ENCODE data around the gene VMP1. TPM values are rescaled to one million over a fixed set of nuclear protein-coding genes. Genes with fewer than 3 reads are reported as not detected.
"Not testable (repeated sequence)": the region's sequence is repeated elsewhere in the genome, so short reads cannot be mapped to it uniquely, and the experiment has no call there.

Gene VMP1
- total and polyA plus RNA-seq, 4 donors: 46.4 to 118 (median 71.6) TPM

DNA sequence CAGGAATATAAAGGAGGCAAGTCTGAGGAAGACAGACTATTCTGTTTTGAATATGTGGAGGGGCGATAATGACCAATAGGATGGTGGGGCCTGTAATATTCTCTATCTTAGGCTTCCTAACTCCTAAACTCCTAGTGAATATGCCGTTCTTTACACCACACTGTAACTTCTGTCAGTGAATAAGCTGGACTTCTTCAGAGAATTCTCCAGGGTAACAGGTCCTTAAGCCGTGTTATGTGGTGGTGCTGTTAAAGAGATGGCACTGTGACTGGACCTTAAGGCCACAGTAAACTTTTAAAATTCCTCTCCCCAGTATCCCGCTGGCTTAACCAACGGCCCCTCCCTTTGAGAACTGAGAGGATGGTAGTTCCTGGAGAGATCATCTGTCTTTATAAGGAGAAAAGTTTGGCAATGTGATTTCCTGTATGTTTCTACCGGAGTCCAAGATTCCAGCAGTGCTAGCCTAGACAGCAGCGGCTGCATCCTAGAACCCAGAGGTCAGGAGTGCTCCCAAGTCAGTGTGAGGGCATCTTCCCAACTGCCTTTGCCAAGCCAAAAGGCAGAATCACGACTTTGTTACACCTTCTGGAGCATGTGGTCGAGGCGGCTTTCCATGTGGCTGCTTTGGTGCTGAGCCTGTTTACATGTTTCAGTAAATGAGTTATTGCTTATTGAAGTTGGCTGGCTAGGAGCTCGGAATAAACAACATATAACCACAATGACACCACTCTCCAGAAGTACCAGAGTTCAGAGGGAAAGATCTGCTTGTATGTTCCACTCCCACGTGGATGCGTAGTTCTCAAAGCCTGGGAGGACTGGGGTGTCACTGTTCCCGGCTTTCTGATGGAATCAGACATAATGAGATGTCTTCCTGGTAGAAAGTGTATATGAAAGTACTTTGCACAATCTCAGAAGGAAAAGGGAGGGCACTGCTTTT lies 144.3 kb downstream of the VMP1 start:
- H3K27ac ChIP-seq (ENCODE audit: low read depth in 1 of 2, low read length in 2 of 2): peak overlapping the region in 1 of 2 donors; percentile 48
- H3K27me3 ChIP-seq (ENCODE audit: control insufficient read depth in 4 of 4, insufficient read depth in 4 of 4, low read length in 3 of 4): no peaks in the 10 kb centered on the region
- no peak overlapping the region for H3K4me3 ChIP-seq (ENCODE audit: low read depth in 1 of 3, low read length in 3 of 3)
- no peaks in the 10 kb centered on the region for H3K9me3 ChIP-seq (ENCODE audit: control insufficient read depth in 4 of 4, low read length in 3 of 4)
- TF ChIP-seq NR2F2 (IDR thresholded peaks at IDR 0.05) (peak; percentile 89), RXRA (IDR thresholded peaks at IDR 0.05) (peak in 1 of 2 donors; percentile 46), TAF1 (conservative IDR thresholded peaks at IDR 0.05) (no peak), EGR1 (IDR thresholded peaks at IDR 0.05; ENCODE audit: low read depth in 2 of 2) (peak in 1 of 2 donors; percentile 11), FOXA1 (IDR thresholded peaks at IDR 0.05) (no peak)
- TF ChIP-seq, protein P1, sequence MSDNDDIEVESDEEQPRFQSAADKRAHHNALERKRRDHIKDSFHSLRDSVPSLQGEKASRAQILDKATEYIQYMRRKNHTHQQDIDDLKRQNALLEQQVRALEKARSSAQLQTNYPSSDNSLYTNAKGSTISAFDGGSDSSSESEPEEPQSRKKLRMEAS (IDR thresholded peaks at IDR 0.05): no peak
- TF ChIP-seq, protein P2, sequence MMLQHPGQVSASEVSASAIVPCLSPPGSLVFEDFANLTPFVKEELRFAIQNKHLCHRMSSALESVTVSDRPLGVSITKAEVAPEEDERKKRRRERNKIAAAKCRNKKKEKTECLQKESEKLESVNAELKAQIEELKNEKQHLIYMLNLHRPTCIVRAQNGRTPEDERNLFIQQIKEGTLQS (IDR thresholded peaks at IDR 0.05): no peak
- 76% methylated on average over 14 of the region's 14 CpGs for WGBS
- DNase-seq (ENCODE audit: low spot score): no peak
- H3K9ac ChIP-seq (ENCODE audit: low read depth in 1 of 2, low read length in 2 of 2): no peak overlapping the region
- H3K36me3 ChIP-seq (ENCODE audit: control insufficient read depth in 4 of 4, insufficient read depth in 3 of 4, low read depth in 1 of 4, low read length in 3 of 4): no peaks in the 10 kb centered on the region
- H3K4me1 ChIP-seq (ENCODE audit: control insufficient read depth in 4 of 4, insufficient read depth in 4 of 4, low read length in 3 of 4): peaks cover 8 to 19% (median 16%) of the 10 kb centered on the region in 4 donors

DNA sequence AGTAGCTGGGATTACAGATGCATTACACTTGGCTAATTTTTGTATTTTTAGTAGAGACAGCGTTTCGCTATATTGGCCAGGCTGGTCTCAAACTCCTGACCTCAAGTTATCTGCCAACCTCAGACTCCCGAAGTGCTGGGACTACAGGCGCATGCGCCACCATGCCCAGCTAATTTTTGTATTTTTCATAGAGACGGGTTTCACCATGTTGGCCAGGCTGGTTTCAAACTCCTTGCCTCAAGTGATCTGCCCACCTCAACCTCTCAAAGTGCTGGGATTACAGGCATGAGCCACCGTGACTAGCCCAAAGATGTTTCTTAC lies 145.4 kb downstream of the VMP1 start:
- H3K27me3 ChIP-seq (ENCODE audit: control insufficient read depth in 4 of 4, insufficient read depth in 4 of 4, low read length in 3 of 4); H3K27ac ChIP-seq (ENCODE audit: low read depth in 1 of 2, low read length in 2 of 2); H3K9ac ChIP-seq (ENCODE audit: low read depth in 1 of 2, low read length in 2 of 2); H3K36me3 ChIP-seq (ENCODE audit: control insufficient read depth in 4 of 4, insufficient read depth in 3 of 4, low read depth in 1 of 4, low read length in 3 of 4); H3K4me3 ChIP-seq (ENCODE audit: low read depth in 1 of 3, low read length in 3 of 3); H3K9me3 ChIP-seq (ENCODE audit: control insufficient read depth in 4 of 4, low read length in 3 of 4); DNase-seq (ENCODE audit: low spot score): not testable (repeated sequence)
- peaks cover 4 to 10% (median 8%) of the 10 kb centered on the region in 4 donors for H3K4me1 ChIP-seq (ENCODE audit: control insufficient read depth in 4 of 4, insufficient read depth in 4 of 4, low read length in 3 of 4)
- WGBS: 96% methylated on average over 7 of the region's 7 CpGs

DNA sequence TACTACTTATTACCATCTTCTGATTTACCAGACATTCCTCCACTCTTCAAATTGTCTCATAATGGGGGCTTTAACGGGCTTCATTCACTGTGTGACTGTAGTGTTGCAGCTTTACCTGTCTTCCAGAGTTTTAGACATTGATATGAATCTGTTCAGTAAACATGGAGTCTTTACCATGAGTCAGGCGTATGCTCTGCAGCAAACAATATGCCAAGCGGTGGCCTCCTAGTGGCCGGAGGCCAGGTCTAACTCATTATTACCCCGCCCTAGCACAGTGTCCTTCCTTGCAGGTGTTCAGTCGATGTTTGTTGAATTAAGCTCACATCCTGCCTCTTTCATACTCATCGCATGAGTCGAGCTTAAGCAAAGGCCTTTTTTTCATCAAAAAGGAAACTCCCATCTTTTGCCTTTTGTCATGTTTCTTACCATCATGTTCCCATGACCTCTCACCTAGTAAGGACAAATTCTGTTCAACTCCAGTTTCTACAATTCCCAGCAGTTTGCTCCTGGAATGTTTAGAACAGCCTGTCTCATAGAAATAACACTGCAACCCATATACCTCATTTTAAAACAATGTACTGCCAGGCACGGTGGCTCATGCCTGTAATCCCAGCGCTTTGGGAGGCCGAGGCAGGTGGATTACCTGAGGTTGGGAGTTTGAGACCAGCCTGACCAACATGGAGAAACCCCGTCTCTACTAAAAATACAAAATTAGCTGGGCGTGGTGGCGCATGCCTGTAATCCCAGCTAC lies 145.9 kb downstream of the VMP1 start:
- peaks cover 2 to 7% (median 4%) of the 10 kb centered on the region in 4 donors for H3K4me1 ChIP-seq (ENCODE audit: control insufficient read depth in 4 of 4, insufficient read depth in 4 of 4, low read length in 3 of 4)
- no peaks in the 10 kb centered on the region for H3K36me3 ChIP-seq (ENCODE audit: control insufficient read depth in 4 of 4, insufficient read depth in 3 of 4, low read depth in 1 of 4, low read length in 3 of 4)
- H3K9ac ChIP-seq (ENCODE audit: low read depth in 1 of 2, low read length in 2 of 2): no peak overlapping the region
- DNase-seq (ENCODE audit: low spot score): no peak
- H3K27me3 ChIP-seq (ENCODE audit: control insufficient read depth in 4 of 4, insufficient read depth in 4 of 4, low read length in 3 of 4): no peaks in the 10 kb centered on the region
- 84% methylated on average over 14 of the region's 14 CpGs for WGBS
- H3K4me3 ChIP-seq (ENCODE audit: low read depth in 1 of 3, low read length in 3 of 3): no peak overlapping the region
- H3K27ac ChIP-seq (ENCODE audit: low read depth in 1 of 2, low read length in 2 of 2): peak overlapping the region in 1 of 2 donors; percentile 3
- no peaks in the 10 kb centered on the region for H3K9me3 ChIP-seq (ENCODE audit: control insufficient read depth in 4 of 4, low read length in 3 of 4)
- TF ChIP-seq RAD21 (IDR thresholded peaks at IDR 0.05) (peak in 1 of 2 donors; percentile 47), YY1 (IDR thresholded peaks at IDR 0.05) (no peak)

DNA sequence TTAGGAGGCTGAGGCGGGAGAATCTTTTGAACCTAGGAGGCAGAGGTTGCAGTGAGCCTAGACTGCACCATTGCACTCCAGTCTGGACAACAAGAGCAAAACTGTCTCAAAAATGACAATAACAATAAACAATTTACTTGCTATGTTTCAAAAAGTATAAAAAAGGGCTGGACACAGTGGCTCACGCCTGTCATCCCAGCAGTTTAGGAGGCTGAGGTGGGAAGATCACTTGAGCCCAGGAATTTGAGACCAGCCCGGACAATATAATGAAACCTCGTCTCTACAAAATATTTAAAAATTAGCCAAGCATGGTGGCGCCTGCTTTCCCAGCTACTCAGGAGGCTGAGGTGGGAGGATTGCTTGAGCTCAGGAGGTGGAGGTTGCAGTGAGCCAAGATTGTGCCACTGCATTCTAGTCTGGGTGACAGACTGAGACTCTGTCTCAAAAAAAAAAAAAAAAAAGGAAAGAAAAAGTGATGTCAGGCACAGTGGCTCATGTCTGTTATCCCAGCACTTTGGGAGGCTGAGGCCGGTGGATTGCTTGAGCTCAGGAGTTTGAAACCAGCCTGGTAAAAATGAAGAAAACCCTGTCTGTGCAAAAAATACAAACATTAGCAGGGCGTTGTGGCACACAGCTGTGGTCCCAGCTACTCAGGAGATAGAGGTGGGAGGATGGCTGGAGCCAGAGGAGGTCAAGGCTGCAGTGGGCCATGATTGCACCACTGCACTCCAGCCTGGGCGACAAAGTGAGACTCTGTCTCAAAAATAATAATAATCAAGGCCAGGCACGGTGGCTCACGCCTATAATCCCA lies 146.7 kb downstream of the VMP1 start:
- not testable (repeated sequence) for H3K9me3 ChIP-seq (ENCODE audit: control insufficient read depth in 4 of 4, low read length in 3 of 4); DNase-seq (ENCODE audit: low spot score); H3K27ac ChIP-seq (ENCODE audit: low read depth in 1 of 2, low read length in 2 of 2); H3K4me3 ChIP-seq (ENCODE audit: low read depth in 1 of 3, low read length in 3 of 3); H3K9ac ChIP-seq (ENCODE audit: low read depth in 1 of 2, low read length in 2 of 2); H3K36me3 ChIP-seq (ENCODE audit: control insufficient read depth in 4 of 4, insufficient read depth in 3 of 4, low read depth in 1 of 4, low read length in 3 of 4); H3K27me3 ChIP-seq (ENCODE audit: control insufficient read depth in 4 of 4, insufficient read depth in 4 of 4, low read length in 3 of 4); H3K4me1 ChIP-seq (ENCODE audit: control insufficient read depth in 4 of 4, insufficient read depth in 4 of 4, low read length in 3 of 4)
- WGBS: 95% methylated on average over 10 of the region's 10 CpGs

Data from liver (tissue), 9 donors.